Measurements from ENCODE around the gene DIS3L.
"Not testable (repeated sequence)": the region's sequence is repeated elsewhere in the genome, so short reads cannot be mapped to it uniquely, and the experiment has no call there.

Gene DIS3L

DNA sequence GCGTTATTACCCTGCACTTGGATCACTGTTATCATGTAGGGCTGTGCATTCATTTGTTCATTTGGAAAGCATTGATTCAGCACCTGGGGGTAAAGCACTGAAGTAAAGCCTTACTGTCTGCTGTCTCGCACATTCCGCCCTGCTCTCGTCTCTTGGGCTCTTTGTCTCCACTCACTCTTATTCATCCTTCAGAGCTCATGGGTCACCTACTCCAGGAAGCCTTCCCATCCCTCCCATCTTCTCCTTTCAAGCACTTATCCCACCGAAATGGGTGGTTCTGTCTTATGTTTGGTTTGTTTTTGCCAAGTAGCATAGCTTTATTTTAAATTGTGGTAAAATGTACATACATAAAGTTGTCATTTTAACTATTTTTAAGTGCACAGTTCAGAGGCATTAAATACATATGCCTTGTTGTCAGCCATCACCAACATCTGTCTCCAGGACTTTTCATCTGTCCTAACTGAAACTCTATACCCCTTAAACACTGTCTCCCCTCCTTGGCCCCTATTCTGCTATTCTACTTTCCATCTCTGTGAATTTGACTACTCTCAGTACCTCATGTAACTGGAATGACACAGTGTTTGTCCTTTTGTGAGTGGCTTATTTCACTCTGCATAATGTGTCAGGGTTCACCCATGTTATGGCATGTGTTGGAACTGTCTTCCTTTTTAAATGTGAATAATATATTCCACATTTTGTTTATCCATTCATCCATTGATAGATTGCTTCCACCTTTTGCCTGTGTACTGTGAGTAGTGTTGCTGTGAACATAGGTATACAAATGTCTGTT, 9.3 kb downstream of the DIS3L start:
- no peak overlapping the region for H3K4me3 ChIP-seq (ENCODE audit: low read length)
- DNase-seq (ENCODE audit: low read depth, low spot score): no peak

GRCh38 chr15:66304425-66304824, 11.1 kb downstream of the DIS3L start:
- DNase-seq (ENCODE audit: low read depth, low spot score): not testable (repeated sequence)

DNA sequence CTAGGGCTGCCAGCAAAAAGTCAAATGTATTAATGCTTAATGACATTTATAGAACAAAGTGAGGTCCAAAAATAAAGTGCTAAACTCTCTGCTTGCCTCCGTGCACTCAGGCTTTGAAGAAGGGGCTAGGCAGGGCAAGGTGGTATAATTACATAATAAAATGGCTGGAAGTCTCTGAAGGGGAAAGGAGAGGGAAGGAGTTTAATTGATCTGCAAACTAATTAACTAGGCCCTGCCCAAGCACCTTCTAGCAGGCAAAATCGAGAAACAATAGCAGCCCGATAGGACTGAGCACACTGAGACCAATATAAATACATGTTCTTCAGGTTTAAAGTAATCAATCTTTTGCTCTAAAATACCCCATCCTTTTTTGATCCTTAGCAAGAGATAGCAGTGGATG, 13.0 kb downstream of the DIS3L start:
- no peak overlapping the region for H3K4me3 ChIP-seq (ENCODE audit: low read length)
- no peak for DNase-seq (ENCODE audit: low read depth, low spot score)

More at GRCh38 chr15:66304425-66304824, 11.1 kb downstream of the DIS3L start:
- H3K4me3 ChIP-seq (ENCODE audit: low read length): not testable (repeated sequence)

- DNase-seq (ENCODE audit: low read depth, low spot score): no peak
- H3K4me3 ChIP-seq (ENCODE audit: low read length): no peak overlapping the region
Measured at GRCh38 chr15:66308531-66308930, 15.2 kb downstream of the DIS3L start.

GRCh38 chr15:66309828-66310227, 16.5 kb downstream of the DIS3L start:
- DNase-seq (ENCODE audit: low read depth, low spot score): no peak
- no peak overlapping the region for H3K4me3 ChIP-seq (ENCODE audit: low read length)

DNA sequence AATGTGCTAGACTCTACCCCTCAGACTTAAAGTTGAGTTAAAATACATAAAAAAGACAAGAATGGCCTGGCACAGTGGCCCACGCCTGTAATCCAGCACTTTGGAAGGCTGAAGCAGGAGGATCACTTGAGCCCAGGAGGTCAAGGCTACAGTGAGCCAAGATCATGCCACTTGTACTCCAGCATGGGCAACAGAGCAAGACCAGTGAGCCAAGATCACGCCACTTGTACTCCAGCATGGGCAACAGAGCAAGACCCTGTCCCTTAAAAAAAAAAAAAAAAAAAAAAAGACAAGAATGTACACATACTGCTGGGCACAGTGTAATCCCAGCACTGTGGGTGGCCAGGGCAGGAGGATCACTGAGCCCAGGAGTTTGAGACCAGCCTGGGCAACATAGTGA, 17.4 kb downstream of the DIS3L start:
- no peak overlapping the region for H3K4me3 ChIP-seq (ENCODE audit: low read length)
- no peak for DNase-seq (ENCODE audit: low read depth, low spot score)

GRCh38 chr15:66312144-66312543, 18.8 kb downstream of the DIS3L start:
- no peak for DNase-seq (ENCODE audit: low read depth, low spot score)
- H3K4me3 ChIP-seq (ENCODE audit: low read length): no peak overlapping the region

- no peak overlapping the region for H3K4me3 ChIP-seq (ENCODE audit: low read length)
- DNase-seq (ENCODE audit: low read depth, low spot score): no peak
Measured at GRCh38 chr15:66323312-66323928, 30.1 kb downstream of the DIS3L start.

- no peak for DNase-seq (ENCODE audit: low read depth, low spot score)
- no peak overlapping the region for H3K4me3 ChIP-seq (ENCODE audit: low read length)
Measured at GRCh38 chr15:66326051-66326450, 32.7 kb downstream of the DIS3L start.

GRCh38 chr15:66327736-66328135, 34.4 kb downstream of the DIS3L start:
- no peak for DNase-seq (ENCODE audit: low read depth, low spot score)
- H3K4me3 ChIP-seq (ENCODE audit: low read length): no peak overlapping the region

DNA sequence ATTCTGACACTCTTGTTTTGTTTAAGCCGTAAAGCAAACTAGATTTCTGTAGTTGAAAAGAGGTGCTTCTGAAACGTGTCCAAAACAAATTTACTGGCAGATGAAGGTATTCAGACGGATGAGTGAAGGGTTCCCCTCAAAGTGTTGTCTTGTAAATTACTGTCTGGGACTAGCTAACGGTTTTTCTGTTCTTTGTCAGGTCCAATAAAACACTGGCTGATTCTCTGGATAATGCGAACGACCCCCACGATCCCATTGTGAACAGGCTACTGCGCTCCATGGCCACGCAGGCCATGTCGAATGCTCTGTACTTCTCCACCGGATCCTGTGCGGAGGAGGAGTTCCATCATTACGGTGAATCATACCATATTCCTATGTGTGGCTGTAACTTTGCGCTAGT, 35.4 kb downstream of the DIS3L start:
- DNase-seq (ENCODE audit: low read depth, low spot score): no peak
- no peak overlapping the region for H3K4me3 ChIP-seq (ENCODE audit: low read length)

- not testable (repeated sequence) for DNase-seq (ENCODE audit: low read depth, low spot score); H3K4me3 ChIP-seq (ENCODE audit: low read length)
Measured at GRCh38 chr15:66348530-66348929, 55.2 kb downstream of the DIS3L start.

GRCh38 chr15:66356077-66356358, 62.6 kb downstream of the DIS3L start:
- peak overlapping the region; percentile 69 for H3K4me3 ChIP-seq (ENCODE audit: low read length)
- no peak for DNase-seq (ENCODE audit: low read depth, low spot score)

DNA sequence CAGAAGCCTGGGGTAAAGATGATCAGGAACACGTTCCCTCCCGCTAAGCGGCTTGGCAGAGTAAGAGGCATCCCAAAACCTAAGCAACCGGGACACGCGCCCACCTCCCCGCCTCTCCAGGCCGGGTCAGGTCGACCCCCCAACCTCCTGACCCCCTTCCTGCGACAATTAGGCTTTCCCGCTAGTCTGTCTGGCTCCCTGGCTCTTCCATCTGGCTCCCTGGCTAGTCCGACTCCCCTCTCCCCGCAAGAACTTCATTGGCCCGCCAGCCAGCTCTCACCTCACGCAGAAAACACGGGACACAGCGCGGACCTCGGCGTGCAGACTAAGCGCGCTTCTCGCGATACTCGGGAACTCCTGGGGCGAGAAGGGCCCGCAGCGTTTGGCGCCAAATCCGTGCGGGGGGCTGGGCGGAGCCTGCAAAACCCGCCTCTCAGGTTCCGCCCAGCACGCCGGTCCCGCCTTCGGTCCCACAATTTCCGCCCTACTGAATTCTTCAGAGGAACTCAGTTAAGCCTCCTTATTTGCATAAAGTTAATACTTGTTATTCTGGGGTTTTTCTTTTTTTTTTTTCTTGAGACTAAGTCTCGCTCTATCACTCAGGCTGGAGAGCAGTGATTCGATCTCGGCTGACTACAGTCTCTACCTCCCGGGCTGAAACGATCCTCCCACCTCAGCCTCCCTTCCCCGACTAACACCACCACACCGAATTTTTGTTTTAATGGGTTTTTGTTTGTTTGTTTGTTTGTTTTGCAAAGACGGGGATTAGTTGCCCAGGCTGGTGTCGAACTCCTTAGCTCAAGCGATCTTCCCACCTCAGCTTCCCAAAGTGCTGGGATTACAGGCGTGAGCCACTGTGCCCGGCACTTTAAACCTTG, 63.2 kb downstream of the DIS3L start, which contains the start of gene TIPIN:
TIPIN (minus strand) TSS at position 327 of the 878 bp plus-strand sequence. CDS start 3,738 bp downstream, outside the sequence.
- peak; percentile 95 for DNase-seq (ENCODE audit: low read depth, low spot score)
- peak within 1 kb of the TSS; percentile 69 for H3K4me3 ChIP-seq (ENCODE audit: low read length)

DNA sequence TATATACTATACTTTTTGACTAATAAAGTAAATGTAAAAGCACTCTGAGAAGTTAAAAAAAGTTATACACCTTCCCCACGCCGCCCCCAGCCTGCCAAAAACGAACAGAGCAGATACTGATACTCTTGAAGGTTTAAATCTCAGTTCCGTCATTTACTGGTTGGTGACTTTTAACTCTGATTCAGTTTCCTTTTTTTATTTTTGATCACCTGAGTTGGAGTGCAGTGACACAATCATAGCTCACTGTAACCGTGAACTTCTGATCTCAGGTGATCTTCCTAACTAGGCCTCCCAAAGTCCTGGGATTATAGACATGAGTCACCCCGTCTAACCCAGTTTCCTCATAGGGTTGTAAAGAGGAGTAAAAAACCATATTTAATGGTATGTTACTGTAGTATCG, 66.4 kb downstream of the DIS3L start:
- no peak for DNase-seq (ENCODE audit: low read depth, low spot score)
- H3K4me3 ChIP-seq (ENCODE audit: low read length): no peak overlapping the region

GRCh38 chr15:66361745-66362460, 68.5 kb downstream of the DIS3L start:
- not testable (repeated sequence) for H3K4me3 ChIP-seq (ENCODE audit: low read length); DNase-seq (ENCODE audit: low read depth, low spot score)

DNA sequence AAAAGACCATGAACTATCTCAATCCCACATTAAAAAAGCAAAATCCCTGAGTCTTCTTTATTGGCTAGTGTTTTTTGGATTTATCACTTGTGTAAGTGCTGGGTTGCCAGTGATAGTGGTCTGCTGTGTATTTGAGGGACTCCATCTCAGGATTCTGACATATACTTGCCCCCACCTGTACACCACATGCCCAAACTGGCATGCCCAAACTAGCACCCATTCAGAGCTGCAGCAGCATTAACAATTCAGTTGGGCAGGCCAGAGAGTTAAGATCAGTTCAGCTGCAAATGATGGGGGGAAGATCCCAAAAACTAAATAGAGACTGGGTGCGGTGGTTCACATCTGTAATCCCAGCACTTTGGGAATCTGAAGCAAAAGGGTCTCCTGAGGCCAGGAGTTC, 69.4 kb downstream of the DIS3L start:
- no peak for DNase-seq (ENCODE audit: low read depth, low spot score)
- no peak overlapping the region for H3K4me3 ChIP-seq (ENCODE audit: low read length)

GRCh38 chr15:66364944-66365528, 71.7 kb downstream of the DIS3L start:
- no peak overlapping the region for H3K4me3 ChIP-seq (ENCODE audit: low read length)
- no peak for DNase-seq (ENCODE audit: low read depth, low spot score)
